IMR-90 (cell line): Measurements from ENCODE around the gene CACNA2D4.

Experiments
- BHLHE40 ChIP-seq: fragments of 150-350 bp; IDR thresholded peaks from 2 replicates; pipeline ENCODE4 v1.6.1; 2016; ENCODE audit warnings: mild to moderate bottlenecking, low read depth, low read length
- CEBPB ChIP-seq: IDR thresholded peaks from 2 replicates; pipeline ENCODE4 v1.6.1; 2012; ENCODE audit warnings: low read depth, low read length, improper control_type of control experiment
- FOS ChIP-seq: fragments of 150-350 bp; IDR thresholded peaks from 2 replicates; pipeline ENCODE4 v1.6.1; 2016; ENCODE audit warnings: low read depth, low read length
- MAFK ChIP-seq: IDR thresholded peaks from 2 replicates; pipeline ENCODE4 v1.6.1; 2012; ENCODE audit warnings: low read depth, low read length, improper control_type of control experiment
- POLR2A ChIP-seq: IDR thresholded peaks from 2 replicates; pipeline ENCODE4 v1.6.1; 2012; ENCODE audit warnings: mild to moderate bottlenecking, low read depth, low read length
- RAD21 ChIP-seq: IDR thresholded peaks from 2 replicates; pipeline ENCODE4 v1.6.1; 2012; ENCODE audit warnings: low read length, improper control_type of control experiment
- USF2 ChIP-seq: fragments of 150-350 bp; IDR thresholded peaks from 2 replicates; pipeline ENCODE4 v1.6.1; 2017; ENCODE audit warnings: mild to moderate bottlenecking, antibody characterized with exemption, low read length, low read depth
- TF ChIP-seq, protein P1 (sequence below): conservative IDR thresholded peaks from 2 replicates; pipeline ENCODE4 v1.5.1; 2012; ENCODE audit warnings: mild to moderate bottlenecking, low read depth, low read length, improper control_type of control experiment

DNA sequence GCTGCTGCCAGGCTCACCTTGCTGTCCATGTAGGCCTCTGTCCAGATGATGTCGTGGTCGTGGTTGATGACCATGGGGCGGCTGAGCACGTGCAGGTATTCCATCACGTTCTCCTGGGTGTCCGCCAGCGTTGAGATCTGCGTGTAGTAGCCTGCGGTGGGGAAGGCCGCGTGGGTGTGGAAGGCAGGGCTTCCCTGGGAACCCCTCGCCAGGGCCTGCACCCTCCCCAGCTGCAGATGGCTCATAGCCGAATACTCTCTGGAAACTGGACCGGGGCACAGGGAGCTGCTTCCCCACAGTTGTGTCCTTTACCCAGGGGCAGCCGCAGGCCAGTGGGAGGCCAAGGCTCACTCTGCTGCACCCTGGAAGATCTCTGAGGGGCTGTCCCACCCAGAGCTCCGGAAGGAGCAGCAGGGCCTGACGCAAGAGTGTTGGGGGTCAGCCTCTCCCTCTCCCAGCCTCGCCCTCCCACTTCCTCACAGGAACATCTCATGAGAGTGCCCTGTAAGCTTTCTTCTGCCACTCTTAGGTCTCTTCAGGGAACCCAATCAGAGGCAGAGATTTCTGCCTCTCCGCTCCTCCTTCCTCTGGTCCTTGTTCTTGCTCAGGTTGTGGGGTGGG lies 35.5 kb downstream of the CACNA2D4 start:
- TF ChIP-seq, protein P1, sequence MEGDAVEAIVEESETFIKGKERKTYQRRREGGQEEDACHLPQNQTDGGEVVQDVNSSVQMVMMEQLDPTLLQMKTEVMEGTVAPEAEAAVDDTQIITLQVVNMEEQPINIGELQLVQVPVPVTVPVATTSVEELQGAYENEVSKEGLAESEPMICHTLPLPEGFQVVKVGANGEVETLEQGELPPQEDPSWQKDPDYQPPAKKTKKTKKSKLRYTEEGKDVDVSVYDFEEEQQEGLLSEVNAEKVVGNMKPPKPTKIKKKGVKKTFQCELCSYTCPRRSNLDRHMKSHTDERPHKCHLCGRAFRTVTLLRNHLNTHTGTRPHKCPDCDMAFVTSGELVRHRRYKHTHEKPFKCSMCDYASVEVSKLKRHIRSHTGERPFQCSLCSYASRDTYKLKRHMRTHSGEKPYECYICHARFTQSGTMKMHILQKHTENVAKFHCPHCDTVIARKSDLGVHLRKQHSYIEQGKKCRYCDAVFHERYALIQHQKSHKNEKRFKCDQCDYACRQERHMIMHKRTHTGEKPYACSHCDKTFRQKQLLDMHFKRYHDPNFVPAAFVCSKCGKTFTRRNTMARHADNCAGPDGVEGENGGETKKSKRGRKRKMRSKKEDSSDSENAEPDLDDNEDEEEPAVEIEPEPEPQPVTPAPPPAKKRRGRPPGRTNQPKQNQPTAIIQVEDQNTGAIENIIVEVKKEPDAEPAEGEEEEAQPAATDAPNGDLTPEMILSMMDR: no peak
- no peak for TF ChIP-seq RAD21
- no peak for TF ChIP-seq FOS
- TF ChIP-seq POLR2A: no peak
- no peak for TF ChIP-seq BHLHE40
- TF ChIP-seq USF2: no peak
- TF ChIP-seq CEBPB: no peak
- no peak for TF ChIP-seq MAFK
